Measurements from ENCODE around the gene THBD. TPM values are rescaled to one million over a fixed set of nuclear protein-coding genes. Genes with fewer than 3 reads are reported as not detected.

The THBD gene
- total RNA-seq, 1 donor from 2014 or later, result 6.8 TPM

DNA sequence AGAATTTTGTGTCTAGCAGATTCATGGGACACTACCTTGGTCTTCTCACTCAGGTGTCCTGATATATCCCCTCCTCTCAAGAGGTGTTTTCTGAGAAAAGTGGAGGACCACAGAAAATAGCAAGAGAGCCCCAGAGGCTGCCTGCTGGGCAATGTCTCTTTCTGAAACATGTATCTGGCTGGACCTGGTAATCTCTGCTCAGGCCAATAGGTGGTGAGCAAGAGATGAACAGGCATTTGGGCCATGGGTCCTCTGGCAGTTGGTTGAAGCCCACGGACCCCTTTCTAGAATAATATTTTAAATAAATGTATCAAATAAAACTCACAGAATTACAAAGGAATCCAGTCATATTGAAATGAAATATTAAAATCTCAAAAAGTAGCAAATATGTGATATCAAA lies 8.8 kb upstream of the THBD start:
- Histone ChIP-seq H3K9me3 (ENCODE audit: control insufficient read depth in 3 of 3, low read length in 3 of 3) (no peaks in the 10 kb centered on the region), H3K36me3 (ENCODE audit: control insufficient read depth in 3 of 3, insufficient read depth in 3 of 3, low read length in 3 of 3) (no peaks in the 10 kb centered on the region), H3K9ac (ENCODE audit: low read depth in 1 of 3, low read length in 3 of 3) (no peak overlapping the region), H3K4me1 (ENCODE audit: control insufficient read depth in 3 of 3, insufficient read depth in 3 of 3, low read length in 3 of 3) (peaks cover 21 to 32% (median 27%) of the 10 kb centered on the region in 3 donors), H3K27ac (ENCODE audit: low read depth, low read length) (no peak overlapping the region), H3K4me3 (ENCODE audit: low read length in 3 of 3) (no peak overlapping the region), H3K27me3 (ENCODE audit: control insufficient read depth in 3 of 3, insufficient read depth in 3 of 3, low read length in 3 of 3) (no peaks in the 10 kb centered on the region)

DNA sequence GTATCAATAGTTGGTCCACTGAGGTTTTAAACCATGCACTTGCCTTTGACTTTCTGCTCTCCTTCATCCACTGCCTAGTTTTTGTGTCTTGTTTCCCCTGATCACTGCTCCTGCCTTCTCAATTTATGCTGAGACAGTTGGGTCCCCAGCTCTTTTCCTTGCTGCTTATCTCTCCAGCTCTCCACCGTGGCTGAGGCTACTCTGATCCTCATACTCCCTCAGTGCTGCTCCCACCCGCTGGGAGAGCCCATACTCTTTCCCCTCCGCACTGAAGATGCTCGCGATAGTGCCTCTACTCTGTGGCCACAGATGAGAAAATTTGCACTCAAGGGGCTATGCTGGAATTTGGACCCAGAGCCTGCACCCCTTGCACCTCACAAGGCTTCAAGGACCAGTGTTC lies 3.4 kb upstream of the THBD start:
- no peak overlapping the region for H3K9ac ChIP-seq (ENCODE audit: low read depth in 1 of 3, low read length in 3 of 3)
- no peaks in the 10 kb centered on the region for H3K9me3 ChIP-seq (ENCODE audit: control insufficient read depth in 3 of 3, low read length in 3 of 3)
- no peak overlapping the region for H3K4me3 ChIP-seq (ENCODE audit: low read length in 3 of 3)
- H3K27me3 ChIP-seq (ENCODE audit: control insufficient read depth in 3 of 3, insufficient read depth in 3 of 3, low read length in 3 of 3), result no peaks in the 10 kb centered on the region
- H3K27ac ChIP-seq (ENCODE audit: low read depth, low read length), result no peak overlapping the region
- H3K36me3 ChIP-seq (ENCODE audit: control insufficient read depth in 3 of 3, insufficient read depth in 3 of 3, low read length in 3 of 3), result peaks cover 0 to 2% (median 0%) of the 10 kb centered on the region in 3 donors
- peaks cover 30 to 44% (median 31%) of the 10 kb centered on the region in 3 donors for H3K4me1 ChIP-seq (ENCODE audit: control insufficient read depth in 3 of 3, insufficient read depth in 3 of 3, low read length in 3 of 3)

DNA sequence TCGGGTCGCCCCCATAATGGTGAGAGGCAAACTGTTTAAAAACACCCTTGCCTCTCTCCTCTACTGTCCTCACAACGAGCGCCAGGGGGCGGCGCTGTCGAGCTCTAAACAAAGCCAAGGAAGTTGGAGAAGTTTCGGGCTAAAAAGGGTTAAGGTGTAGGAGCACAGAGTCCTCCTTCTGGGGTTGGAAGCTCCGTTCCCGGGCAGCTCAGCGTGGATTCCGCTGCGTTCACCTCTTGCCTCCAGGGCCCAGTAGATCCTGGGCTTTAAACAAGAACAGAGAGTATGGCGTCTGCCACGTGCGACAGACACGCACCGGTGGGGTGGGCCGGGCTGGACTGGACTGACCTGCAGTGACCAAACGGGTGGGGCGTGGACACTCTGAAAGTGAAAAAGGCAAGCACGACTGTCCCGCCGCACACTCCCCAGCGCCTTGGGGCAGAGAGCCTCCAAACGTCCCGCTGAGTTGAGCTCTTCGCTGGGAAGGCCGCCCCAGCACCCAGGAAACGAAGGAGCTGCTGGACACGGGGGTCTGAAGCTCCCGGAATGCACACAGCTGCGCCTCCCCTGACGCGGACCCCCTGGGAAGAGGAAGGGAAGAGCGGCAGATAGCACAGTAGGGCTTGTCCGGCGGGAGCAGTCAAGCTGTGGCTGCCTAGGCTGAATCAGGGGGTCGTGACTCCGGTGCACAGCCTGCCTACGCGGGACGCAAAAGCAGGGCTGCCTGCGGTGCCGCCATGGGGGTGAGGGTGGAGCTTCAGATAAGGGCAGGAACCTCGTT lies 1.6 kb upstream of the THBD start:
- Histone ChIP-seq H3K36me3 (ENCODE audit: control insufficient read depth in 3 of 3, insufficient read depth in 3 of 3, low read length in 3 of 3) (peaks cover 0 to 4% (median 0%) of the 10 kb centered on the region in 3 donors), H3K27ac (ENCODE audit: low read depth, low read length) (peak overlapping the region; percentile 94), H3K4me3 (ENCODE audit: low read length in 3 of 3) (peak overlapping the region; percentile 77 to 93 (median 86)), H3K9me3 (ENCODE audit: control insufficient read depth in 3 of 3, low read length in 3 of 3) (no peaks in the 10 kb centered on the region), H3K4me1 (ENCODE audit: control insufficient read depth in 3 of 3, insufficient read depth in 3 of 3, low read length in 3 of 3) (peaks cover 48 to 62% (median 50%) of the 10 kb centered on the region in 3 donors), H3K27me3 (ENCODE audit: control insufficient read depth in 3 of 3, insufficient read depth in 3 of 3, low read length in 3 of 3) (no peaks in the 10 kb centered on the region), H3K9ac (ENCODE audit: low read depth in 1 of 3, low read length in 3 of 3) (peak overlapping the region; percentile 91 to 99 (median 98))

DNA sequence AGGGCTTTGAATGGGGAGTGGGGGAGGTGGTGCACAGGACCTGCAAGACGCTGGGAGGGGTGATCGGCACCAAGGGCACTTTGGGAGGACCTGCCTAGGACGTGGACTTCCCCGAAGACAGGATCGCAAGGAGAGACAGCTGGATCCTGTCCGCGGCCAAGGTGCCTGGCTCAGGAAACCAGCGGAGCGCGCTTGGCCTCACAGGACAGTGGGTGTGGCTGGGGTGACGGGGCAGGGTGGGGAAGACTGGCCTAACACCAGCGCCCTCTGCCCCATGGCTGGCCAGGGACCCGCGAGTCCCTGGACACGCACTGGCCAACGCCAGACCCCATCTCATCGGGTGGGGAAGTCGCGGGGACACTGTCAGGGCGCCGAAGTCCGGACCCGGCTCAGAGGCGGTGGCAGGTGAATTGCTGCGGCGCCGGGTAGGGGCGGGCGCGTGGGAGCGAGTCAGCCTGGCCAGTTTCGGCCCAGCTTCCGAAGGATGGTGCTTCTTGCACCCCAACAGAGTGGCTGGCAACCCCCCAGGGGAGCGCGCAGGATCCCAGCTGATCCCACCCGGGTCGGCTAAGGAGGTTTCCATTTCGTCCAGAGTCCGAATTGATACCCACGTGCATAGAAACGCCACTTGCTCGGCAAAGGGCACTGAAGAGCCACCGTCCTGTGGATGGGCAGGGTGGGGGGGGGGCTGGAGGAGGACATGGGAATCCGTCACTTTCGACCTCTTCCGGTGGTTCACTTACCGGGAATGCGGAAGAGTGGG lies 785 bp upstream of the THBD start:
- H3K27me3 ChIP-seq (ENCODE audit: control insufficient read depth in 3 of 3, insufficient read depth in 3 of 3, low read length in 3 of 3), result no peaks in the 10 kb centered on the region
- H3K4me3 ChIP-seq (ENCODE audit: low read length in 3 of 3), result peak overlapping the region; percentile 77 to 93 (median 86)
- H3K9ac ChIP-seq (ENCODE audit: low read depth in 1 of 3, low read length in 3 of 3), result peak overlapping the region; percentile 91 to 99 (median 98)
- H3K36me3 ChIP-seq (ENCODE audit: control insufficient read depth in 3 of 3, insufficient read depth in 3 of 3, low read length in 3 of 3), result peaks cover 0 to 4% (median 0%) of the 10 kb centered on the region in 3 donors
- H3K4me1 ChIP-seq (ENCODE audit: control insufficient read depth in 3 of 3, insufficient read depth in 3 of 3, low read length in 3 of 3), result peaks cover 49 to 65% (median 57%) of the 10 kb centered on the region in 3 donors
- H3K9me3 ChIP-seq (ENCODE audit: control insufficient read depth in 3 of 3, low read length in 3 of 3), result no peaks in the 10 kb centered on the region
- peak overlapping the region; percentile 94 for H3K27ac ChIP-seq (ENCODE audit: low read depth, low read length)

DNA sequence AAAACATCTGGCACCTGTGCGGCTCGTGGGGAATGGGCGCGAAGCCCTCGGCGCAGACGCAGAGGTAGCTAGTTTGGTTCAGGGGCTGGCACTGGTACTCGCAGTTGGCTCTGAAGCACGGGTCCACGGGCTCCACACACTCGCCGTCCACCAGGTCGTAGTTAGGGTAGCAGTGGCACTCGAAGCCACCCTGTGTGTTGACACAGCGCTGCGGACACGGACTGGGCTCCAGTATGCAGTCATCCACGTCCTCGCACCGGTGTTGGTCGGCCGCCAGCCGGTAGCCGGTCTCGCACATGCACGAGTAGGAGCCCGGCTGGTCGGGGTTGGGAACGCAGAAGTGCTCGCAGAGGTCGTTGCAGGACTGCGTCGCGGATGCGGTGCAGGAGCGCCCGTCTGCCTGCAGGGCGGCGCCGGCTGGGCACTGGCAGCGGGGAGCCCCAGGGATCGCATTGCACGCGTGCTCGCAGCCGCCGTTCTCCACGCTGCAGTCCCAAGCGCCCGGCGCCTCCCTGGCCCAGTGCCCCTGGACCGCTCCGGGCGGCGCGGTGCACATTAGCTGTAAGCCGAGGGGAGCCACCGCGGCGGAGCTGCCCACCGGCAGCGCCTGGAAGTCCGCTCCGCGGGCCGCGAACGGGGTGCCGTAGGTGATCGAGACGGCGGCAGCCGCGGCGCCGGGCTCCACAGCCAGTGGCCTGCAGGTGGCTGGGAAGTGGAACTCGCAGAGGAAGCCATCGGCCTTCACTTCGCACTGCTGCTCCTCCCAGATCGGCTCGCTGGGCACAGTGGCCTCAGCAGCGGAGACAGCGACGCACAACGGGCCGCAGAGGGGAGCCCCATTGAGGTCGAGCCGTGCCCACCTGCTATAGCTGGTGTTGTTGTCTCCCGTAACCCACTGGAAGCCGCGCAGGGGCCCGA lies 930 bp downstream of the THBD start:
- peak overlapping the region; percentile 94 for H3K27ac ChIP-seq (ENCODE audit: low read depth, low read length)
- no peaks in the 10 kb centered on the region for H3K27me3 ChIP-seq (ENCODE audit: control insufficient read depth in 3 of 3, insufficient read depth in 3 of 3, low read length in 3 of 3)
- peaks cover 49 to 70% (median 61%) of the 10 kb centered on the region in 3 donors for H3K4me1 ChIP-seq (ENCODE audit: control insufficient read depth in 3 of 3, insufficient read depth in 3 of 3, low read length in 3 of 3)
- H3K4me3 ChIP-seq (ENCODE audit: low read length in 3 of 3), result peak overlapping the region; percentile 77 to 93 (median 86)
- peak overlapping the region; percentile 91 to 99 (median 98) for H3K9ac ChIP-seq (ENCODE audit: low read depth in 1 of 3, low read length in 3 of 3)
- H3K9me3 ChIP-seq (ENCODE audit: control insufficient read depth in 3 of 3, low read length in 3 of 3), result no peaks in the 10 kb centered on the region
- H3K36me3 ChIP-seq (ENCODE audit: control insufficient read depth in 3 of 3, insufficient read depth in 3 of 3, low read length in 3 of 3), result peaks cover 0 to 4% (median 0%) of the 10 kb centered on the region in 3 donors

DNA sequence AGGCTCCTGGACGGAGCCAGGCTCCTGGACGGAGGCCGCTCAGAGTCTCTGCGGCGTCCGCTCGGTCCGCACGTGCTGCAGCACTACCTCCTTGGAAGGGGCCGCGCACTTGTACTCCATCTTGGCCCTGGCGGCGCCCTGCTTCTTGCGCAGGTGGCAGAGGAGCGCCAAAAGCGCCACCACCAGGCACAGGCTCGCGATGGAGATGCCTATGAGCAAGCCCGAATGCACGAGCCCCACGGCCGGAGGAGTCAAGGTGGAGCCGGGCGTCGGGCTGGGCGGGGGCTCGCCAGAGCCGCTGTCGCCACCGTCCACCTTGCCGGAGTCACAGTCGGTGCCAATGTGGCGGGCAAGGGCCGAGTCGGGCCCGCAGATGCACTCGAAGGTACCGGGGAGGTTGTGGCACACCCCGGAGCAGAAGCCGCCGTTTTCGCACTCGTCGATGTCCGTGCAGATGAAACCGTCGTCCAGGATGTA lies 1.7 kb downstream of the THBD start:
- Histone ChIP-seq H3K4me3 (ENCODE audit: low read length in 3 of 3) (peak overlapping the region; percentile 77 to 93 (median 86)), H3K36me3 (ENCODE audit: control insufficient read depth in 3 of 3, insufficient read depth in 3 of 3, low read length in 3 of 3) (peaks cover 0 to 4% (median 0%) of the 10 kb centered on the region in 3 donors), H3K27me3 (ENCODE audit: control insufficient read depth in 3 of 3, insufficient read depth in 3 of 3, low read length in 3 of 3) (no peaks in the 10 kb centered on the region), H3K9me3 (ENCODE audit: control insufficient read depth in 3 of 3, low read length in 3 of 3) (no peaks in the 10 kb centered on the region), H3K9ac (ENCODE audit: low read depth in 1 of 3, low read length in 3 of 3) (peak overlapping the region; percentile 91 to 99 (median 98)), H3K27ac (ENCODE audit: low read depth, low read length) (peak overlapping the region; percentile 94), H3K4me1 (ENCODE audit: control insufficient read depth in 3 of 3, insufficient read depth in 3 of 3, low read length in 3 of 3) (peaks cover 49 to 70% (median 61%) of the 10 kb centered on the region in 3 donors)

DNA sequence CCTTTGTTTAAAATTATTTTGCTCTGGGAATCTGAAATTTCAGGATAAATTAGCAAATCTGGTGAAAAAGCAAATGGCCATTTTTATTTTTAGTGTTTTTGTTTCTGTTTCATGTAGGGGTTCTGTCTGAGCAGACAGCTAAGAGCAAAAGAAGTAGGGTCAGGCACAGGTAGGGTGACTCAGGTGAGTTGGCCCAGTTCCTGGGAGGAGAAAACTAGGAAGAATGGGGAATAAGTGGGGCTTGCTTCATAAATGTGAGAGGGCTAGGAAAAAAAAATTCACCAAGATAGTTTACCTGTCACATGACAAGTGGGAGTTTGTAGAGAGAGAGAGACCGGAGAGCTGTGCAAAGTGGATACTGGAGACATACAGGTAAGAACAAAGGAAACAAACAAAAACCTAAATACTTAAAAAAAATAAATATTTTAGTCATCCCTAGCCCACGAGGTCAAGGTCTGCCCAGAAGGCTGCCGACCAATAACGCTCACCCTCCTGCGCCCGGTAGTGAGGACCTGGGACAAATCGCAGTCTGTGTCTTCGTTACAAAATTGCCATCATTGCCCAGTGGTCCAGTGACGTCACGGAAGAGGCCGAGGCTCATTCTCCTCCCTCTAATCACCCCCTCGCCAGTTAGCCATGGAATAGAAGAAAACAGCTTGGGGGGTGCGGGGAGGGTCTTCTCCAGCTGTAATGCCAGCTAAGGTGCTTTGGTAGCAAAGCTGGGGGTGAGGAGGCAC lies 2.3 kb downstream of the THBD start:
- Histone ChIP-seq H3K9me3 (ENCODE audit: control insufficient read depth in 3 of 3, low read length in 3 of 3) (no peaks in the 10 kb centered on the region), H3K36me3 (ENCODE audit: control insufficient read depth in 3 of 3, insufficient read depth in 3 of 3, low read length in 3 of 3) (peaks cover 0 to 4% (median 0%) of the 10 kb centered on the region in 3 donors), H3K27ac (ENCODE audit: low read depth, low read length) (peak overlapping the region; percentile 26), H3K4me3 (ENCODE audit: low read length in 3 of 3) (peak overlapping the region; percentile 77 to 93 (median 86)), H3K9ac (ENCODE audit: low read depth in 1 of 3, low read length in 3 of 3) (peak overlapping the region; percentile 51 to 99 (median 91)), H3K4me1 (ENCODE audit: control insufficient read depth in 3 of 3, insufficient read depth in 3 of 3, low read length in 3 of 3) (peaks cover 45 to 64% (median 60%) of the 10 kb centered on the region in 3 donors), H3K27me3 (ENCODE audit: control insufficient read depth in 3 of 3, insufficient read depth in 3 of 3, low read length in 3 of 3) (no peaks in the 10 kb centered on the region)

DNA sequence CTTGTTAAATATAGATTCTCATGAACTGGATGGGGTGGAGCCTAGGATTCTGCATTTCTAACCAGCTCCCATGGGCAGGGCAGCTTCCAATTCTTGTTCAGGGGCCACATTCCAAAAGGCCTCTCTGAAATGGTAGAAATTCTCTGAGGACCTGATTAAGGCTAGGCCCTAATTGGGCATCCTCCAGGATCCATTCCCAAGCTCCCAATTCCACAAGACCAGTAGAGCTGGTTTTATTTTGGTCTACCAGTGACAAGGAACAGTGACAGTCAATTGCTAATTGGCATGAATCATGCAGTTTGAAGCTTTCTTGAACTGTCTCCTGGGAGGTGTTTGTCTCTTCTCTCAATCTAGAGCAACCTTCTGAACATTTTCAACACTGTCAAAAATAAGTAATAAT lies 3.0 kb downstream of the THBD start:
- no peaks in the 10 kb centered on the region for H3K27me3 ChIP-seq (ENCODE audit: control insufficient read depth in 3 of 3, insufficient read depth in 3 of 3, low read length in 3 of 3)
- peak overlapping the region in 2 of 3 donors; percentile 47 to 91 for H3K9ac ChIP-seq (ENCODE audit: low read depth in 1 of 3, low read length in 3 of 3)
- H3K4me1 ChIP-seq (ENCODE audit: control insufficient read depth in 3 of 3, insufficient read depth in 3 of 3, low read length in 3 of 3), result peaks cover 38 to 56% (median 54%) of the 10 kb centered on the region in 3 donors
- no peak overlapping the region for H3K27ac ChIP-seq (ENCODE audit: low read depth, low read length)
- no peaks in the 10 kb centered on the region for H3K9me3 ChIP-seq (ENCODE audit: control insufficient read depth in 3 of 3, low read length in 3 of 3)
- H3K4me3 ChIP-seq (ENCODE audit: low read length in 3 of 3), result peak overlapping the region; percentile 34 to 86 (median 57)
- H3K36me3 ChIP-seq (ENCODE audit: control insufficient read depth in 3 of 3, insufficient read depth in 3 of 3, low read length in 3 of 3), result peaks cover 0 to 4% (median 0%) of the 10 kb centered on the region in 3 donors

DNA sequence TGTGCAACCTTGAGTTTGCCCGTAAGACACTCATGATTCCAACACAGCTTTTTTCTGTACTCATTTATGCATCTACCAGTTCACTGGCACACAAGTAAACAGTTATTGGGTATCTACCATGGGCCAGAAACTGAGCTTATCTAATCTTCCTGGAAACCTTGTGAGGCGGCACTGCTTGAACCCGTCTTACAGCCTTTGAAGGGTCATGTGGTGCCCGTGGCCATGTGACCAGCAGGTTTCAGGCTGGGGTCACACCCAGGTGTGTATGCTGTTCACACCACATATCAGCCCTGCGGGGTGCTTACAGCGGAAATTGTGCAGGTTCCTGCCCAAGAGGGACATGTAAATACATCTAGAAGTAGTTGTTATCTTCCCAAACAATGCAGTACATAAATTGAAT lies 6.1 kb downstream of the THBD start:
- H3K27ac ChIP-seq (ENCODE audit: low read depth, low read length), result no peak overlapping the region
- H3K27me3 ChIP-seq (ENCODE audit: control insufficient read depth in 3 of 3, insufficient read depth in 3 of 3, low read length in 3 of 3), result peaks cover 0 to 8% (median 0%) of the 10 kb centered on the region in 3 donors
- H3K9me3 ChIP-seq (ENCODE audit: control insufficient read depth in 3 of 3, low read length in 3 of 3), result no peaks in the 10 kb centered on the region
- H3K4me3 ChIP-seq (ENCODE audit: low read length in 3 of 3), result no peak overlapping the region
- H3K9ac ChIP-seq (ENCODE audit: low read depth in 1 of 3, low read length in 3 of 3), result no peak overlapping the region
- peaks cover 0 to 2% (median 0%) of the 10 kb centered on the region in 3 donors for H3K36me3 ChIP-seq (ENCODE audit: control insufficient read depth in 3 of 3, insufficient read depth in 3 of 3, low read length in 3 of 3)
- peaks cover 25 to 35% (median 31%) of the 10 kb centered on the region in 3 donors for H3K4me1 ChIP-seq (ENCODE audit: control insufficient read depth in 3 of 3, insufficient read depth in 3 of 3, low read length in 3 of 3)
